Measurements from ENCODE around the gene MYRIP.

The MYRIP gene

GRCh38 chr3:39809181-39809994 is at the start of gene MYRIP:
Gene MYRIP, plus strand, starts transcription at chr3:39809609. Its CDS starts 91,208 bp downstream, at chr3:39900817.
- no peak within 1 kb of the TSS for H2AFZ ChIP-seq (ENCODE audit: low read depth, low read length, severe bottlenecking)
- no peaks in the 10 kb centered on the region for H3K9me2 ChIP-seq (replicated peaks; ENCODE audit: insufficient read depth, low read length)
- H3F3A ChIP-seq (ENCODE audit: insufficient read depth) = no peaks in the 10 kb centered on the region
- H3K9me3 ChIP-seq (ENCODE audit: insufficient read depth, low read length) = no peaks in the 10 kb centered on the region
- H3K79me2 ChIP-seq (ENCODE audit: insufficient read depth, low read length) = no peaks in the 10 kb centered on the region
- no peaks in the 10 kb centered on the region for H3K27me3 ChIP-seq (ENCODE audit: low read length)
- H4K20me1 ChIP-seq (ENCODE audit: low read depth, low read length) = no peaks in the 10 kb centered on the region
- no peak within 1 kb of the TSS for H3K27ac ChIP-seq (ENCODE audit: low read depth, low read length)
- H3K36me3 ChIP-seq (ENCODE audit: low read length) = no peaks in the 10 kb centered on the region
- H3K4me2 ChIP-seq (ENCODE audit: low read depth, low read length, poor library complexity, severe bottlenecking) = no peak within 1 kb of the TSS
- no peak within 1 kb of the TSS for H3K4me3 ChIP-seq (ENCODE audit: insufficient read depth, low read length, poor library complexity, severe bottlenecking)
- no peak for TF ChIP-seq EZH2phosphoT487 (conservative IDR thresholded peaks at IDR 0.05; ENCODE audit: low read length)
- TF ChIP-seq CTCF (IDR thresholded peaks at IDR 0.05; ENCODE audit: insufficient read depth, low read length, poor library complexity, severe bottlenecking) = no peak
- H3K9ac ChIP-seq (ENCODE audit: low read length) = no peak within 1 kb of the TSS

DNA sequence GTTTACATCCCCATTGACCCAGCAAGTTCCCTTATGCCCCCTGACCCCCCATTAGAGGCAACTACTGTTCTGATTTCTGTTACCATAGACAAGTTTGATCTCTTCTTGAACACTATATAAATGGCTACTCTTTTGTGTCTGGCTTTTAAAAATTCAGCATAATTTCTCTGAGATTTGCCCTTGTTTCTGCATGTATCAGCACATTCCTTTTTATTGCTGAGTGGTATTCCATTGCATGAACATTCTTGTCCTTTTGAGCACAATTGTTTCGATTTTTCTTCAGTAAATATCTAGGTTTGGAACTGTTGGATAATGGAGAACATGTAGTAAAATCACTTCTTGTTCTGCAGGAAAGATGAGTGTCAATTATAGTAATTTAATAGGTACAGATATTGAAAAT is 49.1 kb upstream of the MYRIP start:
- no peak overlapping the region for H3K27ac ChIP-seq (ENCODE audit: low read depth, low read length)
- no peak overlapping the region for H3K4me2 ChIP-seq (ENCODE audit: low read depth, low read length, poor library complexity, severe bottlenecking)
- no peaks in the 10 kb centered on the region for H3K27me3 ChIP-seq (ENCODE audit: low read length)
- no peaks in the 10 kb centered on the region for H3K79me2 ChIP-seq (ENCODE audit: insufficient read depth, low read length)
- no peak overlapping the region for H2AFZ ChIP-seq (ENCODE audit: low read depth, low read length, severe bottlenecking)
- H3K36me3 ChIP-seq (ENCODE audit: low read length) = no peaks in the 10 kb centered on the region
- TF ChIP-seq EZH2phosphoT487 (conservative IDR thresholded peaks at IDR 0.05; ENCODE audit: low read length) (no peak), CTCF (IDR thresholded peaks at IDR 0.05; ENCODE audit: insufficient read depth, low read length, poor library complexity, severe bottlenecking) (no peak)
- H3K9me2 ChIP-seq (replicated peaks; ENCODE audit: insufficient read depth, low read length) = no peaks in the 10 kb centered on the region
- H3F3A ChIP-seq (ENCODE audit: insufficient read depth) = no peaks in the 10 kb centered on the region
- H4K20me1 ChIP-seq (ENCODE audit: low read depth, low read length) = no peaks in the 10 kb centered on the region
- H3K9ac ChIP-seq (ENCODE audit: low read length) = no peak overlapping the region
- no peak overlapping the region for H3K4me3 ChIP-seq (ENCODE audit: insufficient read depth, low read length, poor library complexity, severe bottlenecking)
- no peaks in the 10 kb centered on the region for H3K9me3 ChIP-seq (ENCODE audit: insufficient read depth, low read length)

DNA sequence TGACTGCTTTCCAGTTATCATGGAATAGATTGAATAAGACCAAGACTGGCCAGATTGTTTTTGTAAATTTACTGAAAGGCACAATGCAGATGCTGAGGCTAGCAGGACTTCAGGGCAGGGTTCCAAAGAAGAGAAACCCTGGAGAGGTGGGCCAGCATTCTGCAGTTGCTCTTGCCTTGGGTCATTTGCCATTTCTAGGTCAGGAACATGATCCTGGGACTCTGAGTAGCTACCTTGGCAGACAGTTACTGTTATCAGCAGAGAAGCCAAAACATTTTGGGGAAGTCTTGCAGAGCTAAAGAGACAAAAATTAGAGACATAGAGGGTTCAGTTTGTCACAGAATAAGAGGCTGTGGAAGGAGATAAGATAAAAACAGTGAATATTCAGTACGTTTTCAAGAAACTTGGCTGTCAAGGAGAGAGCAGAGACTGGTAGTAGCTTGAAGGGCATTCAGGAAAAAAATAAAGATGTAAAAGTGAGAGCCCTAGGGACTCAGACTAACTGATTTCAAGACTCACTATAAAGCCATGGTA is 46.8 kb upstream of the MYRIP start:
- Histone ChIP-seq H3K9ac (ENCODE audit: low read length) (no peak overlapping the region), H3F3A (ENCODE audit: insufficient read depth) (no peaks in the 10 kb centered on the region), H3K4me3 (ENCODE audit: insufficient read depth, low read length, poor library complexity, severe bottlenecking) (no peak overlapping the region), H3K4me2 (ENCODE audit: low read depth, low read length, poor library complexity, severe bottlenecking) (no peak overlapping the region), H3K9me3 (ENCODE audit: insufficient read depth, low read length) (no peaks in the 10 kb centered on the region), H2AFZ (ENCODE audit: low read depth, low read length, severe bottlenecking) (no peak overlapping the region), H4K20me1 (ENCODE audit: low read depth, low read length) (no peaks in the 10 kb centered on the region), H3K27me3 (ENCODE audit: low read length) (no peaks in the 10 kb centered on the region), H3K9me2 (replicated peaks; ENCODE audit: insufficient read depth, low read length) (no peaks in the 10 kb centered on the region), H3K27ac (ENCODE audit: low read depth, low read length) (no peak overlapping the region), H3K79me2 (ENCODE audit: insufficient read depth, low read length) (no peaks in the 10 kb centered on the region), H3K36me3 (ENCODE audit: low read length) (no peaks in the 10 kb centered on the region)
- TF ChIP-seq EZH2phosphoT487 (conservative IDR thresholded peaks at IDR 0.05; ENCODE audit: low read length) (no peak), CTCF (IDR thresholded peaks at IDR 0.05; ENCODE audit: insufficient read depth, low read length, poor library complexity, severe bottlenecking) (no peak)

All from SU-DHL-6 (cell line).